CD14-positive monocyte (primary cell): ENCODE results near the gene F2RL1. TPM values are rescaled to one million over a fixed set of nuclear protein-coding genes. Genes with fewer than 3 reads are reported as not detected.

Experiments
- DNase-seq, 3 donors: peaks; one replicate each; pipeline ENCODE4 v3.0.0-alpha.2; 2011 to 2022
- H2AFZ ChIP-seq: 2 replicates; pipeline ENCODE4 v1.6.0; 2012; ENCODE audit warnings: mild to moderate bottlenecking, low read depth, low read length, inconsistent platforms; ENCODE audit not compliant: insufficient read depth, poor library complexity, severe bottlenecking
- H3K27ac ChIP-seq, 2 donors: 1 replicate in 1 of 2; 2 replicates in 1 of 2; pipeline ENCODE4 v1.5.1; 2012 to 2013; ENCODE audit warnings: low read length in 2 of 2, control low read depth in 1 of 2, inconsistent platforms in 1 of 2, low read depth in 1 of 2, mild to moderate bottlenecking in 1 of 2
- H3K27me3 ChIP-seq, 2 donors: one replicate each; pipeline versions ENCODE4 v1.6.0 to v1.6.1; 2011 to 2013; ENCODE audit warnings: low read length in 2 of 2; ENCODE audit not compliant: control insufficient read depth in 2 of 2, insufficient read depth in 2 of 2
- H3K36me3 ChIP-seq, 2 donors: replicated peaks in 1 of 2; 1 replicate in 1 of 2; 2 replicates in 1 of 2; pipeline versions ENCODE4 v1.5.1 to v1.6.1; 2012 to 2013; ENCODE audit warnings: low read length in 2 of 2, control low read depth in 1 of 2, inconsistent platforms in 1 of 2, mild to moderate bottlenecking in 1 of 2; ENCODE audit not compliant: insufficient read depth in 2 of 2, control insufficient read depth in 1 of 2
- H3K4me1 ChIP-seq, 2 donors: 1 replicate in 1 of 2; 2 replicates in 1 of 2; pipeline versions ENCODE4 v1.5.1 to v1.6.1; 2012 to 2013; ENCODE audit warnings: low read length in 2 of 2, control low read depth in 1 of 2, inconsistent platforms in 1 of 2, mild to moderate bottlenecking in 1 of 2, moderate library complexity in 1 of 2; ENCODE audit not compliant: insufficient read depth in 2 of 2, control insufficient read depth in 1 of 2
- H3K4me2 ChIP-seq: replicated peaks from 2 replicates; pipeline ENCODE3; 2012; ENCODE audit warnings: low read length, moderate library complexity, mild to moderate bottlenecking; ENCODE audit not compliant: poor library complexity, severe bottlenecking; ENCODE audit errors: extremely low read depth
- H3K4me3 ChIP-seq, 3 experiments: fragments of 200-600 bp in 1 of 3; sonication (generic) in 1 of 3; replicated peaks in 1 of 3; 1 replicate in 2 of 3; 2 replicates in 1 of 3; pipeline ENCODE4 v1.5.1; 2011 to 2013; ENCODE audit warnings: low read length in 3 of 3, mild to moderate bottlenecking in 3 of 3, control low read depth in 2 of 3, low read depth in 2 of 3, inconsistent platforms in 1 of 3, moderate library complexity in 1 of 3
- H3K79me2 ChIP-seq: 2 replicates; pipeline ENCODE4 v1.6.0; 2012; ENCODE audit warnings: mild to moderate bottlenecking, control low read depth, inconsistent platforms, low read length, moderate library complexity; ENCODE audit not compliant: insufficient read depth
- H3K9ac ChIP-seq: 2 replicates; pipeline ENCODE4 v1.6.0; 2017; ENCODE audit warnings: low read length, mild to moderate bottlenecking; ENCODE audit not compliant: insufficient read depth, poor library complexity, severe bottlenecking
- H3K9me3 ChIP-seq, 2 donors: replicated peaks in 1 of 2; 1 replicate in 1 of 2; 2 replicates in 1 of 2; pipeline versions ENCODE4 v1.5.1 to v1.6.1; 2012 to 2013; ENCODE audit warnings: low read length in 2 of 2, control low read depth in 1 of 2; ENCODE audit not compliant: control insufficient read depth in 1 of 2, insufficient read depth in 1 of 2
- H4K20me1 ChIP-seq: 2 replicates; pipeline ENCODE4 v1.6.0; 2012; ENCODE audit warnings: mild to moderate bottlenecking, low read length, control low read depth, moderate library complexity; ENCODE audit not compliant: insufficient read depth
- H3K27ac Mint-ChIP-seq, 7 donors: one replicate each; pipeline ENCODE4 v1.8.0; 2020; ENCODE audit warnings: mild to moderate bottlenecking in 7 of 7, mixed read lengths in 7 of 7, moderate library complexity in 6 of 7, inconsistent platforms in 2 of 7
- H3K27me3 Mint-ChIP-seq, 3 donors: one replicate each; pipeline ENCODE4 v1.8.0; 2021 to 2022; ENCODE audit warnings: low read depth in 3 of 3, mild to moderate bottlenecking in 3 of 3, mixed read lengths in 3 of 3, moderate library complexity in 3 of 3, inconsistent platforms in 1 of 3
- H3K36me3 Mint-ChIP-seq, 2 donors: one replicate each; pipeline ENCODE4 v1.8.0; 2020; ENCODE audit warnings: mixed read lengths in 2 of 2, inconsistent platforms in 1 of 2, mild to moderate bottlenecking in 1 of 2
- H3K4me1 Mint-ChIP-seq: one replicate; pipeline ENCODE4 v1.8.0; 2020; ENCODE audit warnings: mild to moderate bottlenecking, mixed read lengths
- H3K4me3 Mint-ChIP-seq, 2 donors: one replicate each; pipeline ENCODE4 v1.8.0; 2020; ENCODE audit warnings: mild to moderate bottlenecking in 2 of 2, mixed read lengths in 2 of 2, moderate library complexity in 1 of 2
- H3K9me3 Mint-ChIP-seq, 7 donors: one replicate each; pipeline ENCODE4 v1.8.0; 2020 to 2022; ENCODE audit warnings: mixed read lengths in 7 of 7, mild to moderate bottlenecking in 6 of 7, moderate library complexity in 6 of 7, inconsistent platforms in 2 of 7
- WGBS: methylation state at CpG from one replicate; pipeline ENCODE4 v1.1.5; 2013; ENCODE audit warnings: missing lambda C conversion rate; ENCODE audit not compliant: insufficient coverage; 5-methylcytosine and 5-hydroxymethylcytosine counted together
- intact Hi-C, 2 donors: fragments of 100-400 bp; cut with micrococcal nuclease; formaldehyde crosslinking; loops; one replicate each; pipeline versions ENCODE4 v1.15.0 to v1.15.1; 2023
- polyA plus RNA-seq, 3 donors: library from polyadenylated mRNA; depleted of rRNA in 1 of 3; unstranded in 2 of 3; stranded (reverse) in 1 of 3; fragments of 300-500 nt in 2 of 3; fragments of >200 nt in 1 of 3; fragmentation: Illumina TruSeq in 2 of 3; gene quantifications; 1 replicate in 2 of 3; 2 replicates in 1 of 3; pipeline ENCODE4 v1.2.3, GENCODE V29; 2012 to 2021
- TF ChIP-seq, protein P1 (sequence below): fragments of 200-600 bp; IDR thresholded peaks from one replicate; pipeline ENCODE4 v1.8.0; 2022; ENCODE audit warnings: antibody characterized with exemption, mild to moderate bottlenecking

F2RL1 gene
- polyA plus RNA-seq, 3 donors: 2.5 to 23.9 (median 11.4) TPM

GRCh38 chr5:76801159-76801802, 17.5 kb upstream of the F2RL1 start:
- TF ChIP-seq, protein P1, sequence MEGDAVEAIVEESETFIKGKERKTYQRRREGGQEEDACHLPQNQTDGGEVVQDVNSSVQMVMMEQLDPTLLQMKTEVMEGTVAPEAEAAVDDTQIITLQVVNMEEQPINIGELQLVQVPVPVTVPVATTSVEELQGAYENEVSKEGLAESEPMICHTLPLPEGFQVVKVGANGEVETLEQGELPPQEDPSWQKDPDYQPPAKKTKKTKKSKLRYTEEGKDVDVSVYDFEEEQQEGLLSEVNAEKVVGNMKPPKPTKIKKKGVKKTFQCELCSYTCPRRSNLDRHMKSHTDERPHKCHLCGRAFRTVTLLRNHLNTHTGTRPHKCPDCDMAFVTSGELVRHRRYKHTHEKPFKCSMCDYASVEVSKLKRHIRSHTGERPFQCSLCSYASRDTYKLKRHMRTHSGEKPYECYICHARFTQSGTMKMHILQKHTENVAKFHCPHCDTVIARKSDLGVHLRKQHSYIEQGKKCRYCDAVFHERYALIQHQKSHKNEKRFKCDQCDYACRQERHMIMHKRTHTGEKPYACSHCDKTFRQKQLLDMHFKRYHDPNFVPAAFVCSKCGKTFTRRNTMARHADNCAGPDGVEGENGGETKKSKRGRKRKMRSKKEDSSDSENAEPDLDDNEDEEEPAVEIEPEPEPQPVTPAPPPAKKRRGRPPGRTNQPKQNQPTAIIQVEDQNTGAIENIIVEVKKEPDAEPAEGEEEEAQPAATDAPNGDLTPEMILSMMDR: no peak
- H3K27ac Mint-ChIP-seq: peak overlapping the region in 2 of 7 donors; percentile 34 to 65
- intact Hi-C loops: no loop called here
- Histone ChIP-seq H3K79me2 (no peaks in the 10 kb centered on the region), H2AFZ (no peak overlapping the region), H3K4me3 (no peak overlapping the region), H3K27ac (no peak overlapping the region), H3K27me3 (no peaks in the 10 kb centered on the region), H4K20me1 (no peaks in the 10 kb centered on the region), H3K4me2 (no peak overlapping the region), H3K9me3 (no peaks in the 10 kb centered on the region), H3K4me1 (peaks cover 0 to 6% of the 10 kb centered on the region in 2 donors), H3K36me3 (no peaks in the 10 kb centered on the region), H3K9ac (no peak overlapping the region)
- peaks cover 0 to 4% (median 0%) of the 10 kb centered on the region in 7 donors for H3K9me3 Mint-ChIP-seq
- H3K27me3 Mint-ChIP-seq: peaks cover 0 to 4% (median 2%) of the 10 kb centered on the region in 3 donors
- H3K4me1 Mint-ChIP-seq: peaks cover 13% of the 10 kb centered on the region
- H3K36me3 Mint-ChIP-seq: no peaks in the 10 kb centered on the region
- DNase-seq: no peak
- 54% methylated on average over 2 of the region's 4 CpGs for whole genome bisulfite sequencing
- H3K4me3 Mint-ChIP-seq: no peak overlapping the region

- H3K9me3 Mint-ChIP-seq: peaks cover 0 to 4% (median 0%) of the 10 kb centered on the region in 7 donors
Observed at GRCh38 chr5:76801803-76802195, 17.0 kb upstream of the F2RL1 start.

More at GRCh38 chr5:76801803-76802195, 17.0 kb upstream of the F2RL1 start:
- Histone ChIP-seq H3K79me2 (no peaks in the 10 kb centered on the region), H3K9ac (no peak overlapping the region), H3K27ac (no peak overlapping the region), H3K4me1 (peaks cover 0 to 6% of the 10 kb centered on the region in 2 donors), H3K36me3 (no peaks in the 10 kb centered on the region), H3K4me3 (no peak overlapping the region), H3K9me3 (no peaks in the 10 kb centered on the region), H3K27me3 (no peaks in the 10 kb centered on the region), H3K4me2 (no peak overlapping the region), H2AFZ (no peak overlapping the region), H4K20me1 (no peaks in the 10 kb centered on the region)
- Mint-ChIP-seq H3K36me3 (no peaks in the 10 kb centered on the region), H3K4me3 (no peak overlapping the region), H3K27me3 (peaks cover 0 to 4% (median 2%) of the 10 kb centered on the region in 3 donors), H3K27ac (no peak overlapping the region), H3K4me1 (peaks cover 15% of the 10 kb centered on the region)
- 100% methylated on average over 3 of the region's 3 CpGs for WGBS
- TF ChIP-seq, protein P1: no peak
- no peak for DNase-seq
- intact Hi-C loops: no loop called here
